Small intestine (tissue), 7 donors: ENCODE data around the gene CNOT11. TPM values are rescaled to one million over a fixed set of nuclear protein-coding genes. Genes with fewer than 3 reads are reported as not detected.

Source experiments
- DNase-seq, 2 donors: peaks; one replicate each; pipeline versions ENCODE4 v3.0.0 to v3.0.0-alpha.2; 2013
- FAIRE-seq: peaks from 2 replicates; lab custom pipeline; 2012; peaks lifted over from hg19 to GRCh38; lab: Jason Lieb, UNC
- H3K27ac ChIP-seq, 3 donors: one replicate each; pipeline ENCODE4 v1.5.1; 2013; ENCODE audit warnings: low read length in 2 of 3, mild to moderate bottlenecking in 2 of 3, control low read depth in 1 of 3, inconsistent platforms in 1 of 3, low read depth in 1 of 3, moderate library complexity in 1 of 3
- H3K27me3 ChIP-seq, 3 donors: one replicate each; pipeline ENCODE4 v1.6.1; 2013; ENCODE audit warnings: low read length in 3 of 3, inconsistent platforms in 1 of 3; ENCODE audit not compliant: control insufficient read depth in 3 of 3, insufficient read depth in 3 of 3
- H3K36me3 ChIP-seq, 3 donors: one replicate each; pipeline ENCODE4 v1.6.1; 2013; ENCODE audit warnings: low read length in 3 of 3, inconsistent platforms in 1 of 3, low read depth in 1 of 3, mild to moderate bottlenecking in 1 of 3, moderate library complexity in 1 of 3; ENCODE audit not compliant: control insufficient read depth in 3 of 3, insufficient read depth in 2 of 3
- H3K4me1 ChIP-seq, 3 donors: one replicate each; pipeline ENCODE4 v1.6.1; 2013; ENCODE audit warnings: low read length in 2 of 3, inconsistent platforms in 1 of 3, low read depth in 1 of 3, mild to moderate bottlenecking in 1 of 3, moderate library complexity in 1 of 3; ENCODE audit not compliant: control insufficient read depth in 3 of 3, insufficient read depth in 2 of 3
- H3K4me3 ChIP-seq, 3 donors: one replicate each; pipeline ENCODE4 v1.5.1; 2013; ENCODE audit warnings: low read length in 3 of 3, control low read depth in 1 of 3, inconsistent platforms in 1 of 3, low read depth in 1 of 3, mild to moderate bottlenecking in 1 of 3, moderate library complexity in 1 of 3
- H3K9me3 ChIP-seq, 2 donors: one replicate each; pipeline ENCODE4 v1.6.1; 2013; ENCODE audit warnings: low read depth in 1 of 2, low read length in 1 of 2; ENCODE audit not compliant: control insufficient read depth in 2 of 2, insufficient read depth in 1 of 2
- WGBS, 3 donors: extraction: QIAGEN DNeasy Blood & Tissue Kit; methylation state at CpG; one replicate each; pipeline ENCODE4 v1.1.7; 2013; 5-methylcytosine and 5-hydroxymethylcytosine counted together
- polyA plus RNA-seq, 4 donors: library from polyadenylated mRNA; stranded (reverse) in 3 of 4; unstranded in 1 of 4; fragments of 200-250 nt in 3 of 4; fragments of 120-200 nt in 1 of 4; gene quantifications; one replicate each; pipeline versions ENCODE4 v1.2.1 to v1.2.3, GENCODE V29; 2013
- donor health status: healthy with polysubstance abuse.
- donor health status: control.
- donor health status: control.
- donor health status: Bipolar disorder and iron deficiency.
- donor health status: healthy.

The CNOT11 gene
- polyA plus RNA-seq, 4 donors = 22.4 to 53.3 (median 27.8) TPM

DNA sequence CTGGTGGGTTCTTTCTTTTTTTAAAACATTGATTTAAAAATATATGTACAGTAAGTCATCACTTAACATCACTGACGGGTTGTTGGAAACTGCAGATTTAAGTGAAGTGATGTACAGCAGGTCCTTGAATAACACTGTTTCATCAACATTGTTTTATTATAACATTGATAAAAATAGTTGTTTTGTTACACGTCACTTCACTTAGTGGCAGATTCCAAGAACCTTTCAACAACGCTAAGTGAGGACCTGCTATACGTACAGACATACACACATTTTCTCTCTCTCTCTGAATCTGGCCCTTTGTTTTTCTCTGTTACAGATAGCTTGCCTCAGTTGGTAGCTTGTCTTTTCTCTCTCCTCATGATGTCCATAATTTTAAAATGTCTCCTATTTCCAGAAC lies 9.5 kb downstream of the CNOT11 start:
- Histone ChIP-seq H3K36me3 (peaks cover 13 to 50% (median 18%) of the 10 kb centered on the region in 3 donors), H3K9me3 (no peaks in the 10 kb centered on the region), H3K4me3 (no peak overlapping the region), H3K27ac (no peak overlapping the region), H3K27me3 (no peaks in the 10 kb centered on the region), H3K4me1 (peaks cover 0 to 10% (median 0%) of the 10 kb centered on the region in 3 donors)
- DNase-seq (no peak), FAIRE-seq (no peak)
- WGBS, 3 donors = 91 to 95% (median 94%) methylated on average over 4 of the region's 4 CpGs

- H3K9me3 ChIP-seq = no peaks in the 10 kb centered on the region
- FAIRE-seq = no peak
- H3K36me3 ChIP-seq = peaks cover 13 to 51% (median 18%) of the 10 kb centered on the region in 3 donors
- peak overlapping the region in 1 of 3 donors; percentile 70 for H3K27ac ChIP-seq
- peak; percentile 22 to 43 for DNase-seq
- peaks cover 0 to 16% (median 0%) of the 10 kb centered on the region in 3 donors for H3K4me1 ChIP-seq
- no peak overlapping the region for H3K4me3 ChIP-seq
- 84 to 93% (median 90%) methylated on average over 1 of the region's 1 CpG for WGBS, 3 donors
- no peaks in the 10 kb centered on the region for H3K27me3 ChIP-seq
These were observed 10.7 kb downstream of the CNOT11 start for GRCh38 chr2:101263377-101263800.

- Histone ChIP-seq H3K27me3 (no peaks in the 10 kb centered on the region), H3K4me1 (peaks cover 0 to 16% (median 0%) of the 10 kb centered on the region in 3 donors), H3K27ac (peak overlapping the region in 1 of 3 donors; percentile 70), H3K36me3 (peaks cover 11 to 45% (median 14%) of the 10 kb centered on the region in 3 donors), H3K9me3 (no peaks in the 10 kb centered on the region), H3K4me3 (no peak overlapping the region)
- 91 to 94% (median 93%) methylated on average over 13 of the region's 13 CpGs for WGBS, 3 donors
- no peak for FAIRE-seq
- DNase-seq = no peak
These were observed 11.8 kb downstream of the CNOT11 start for GRCh38 chr2:101264360-101264939.

GRCh38 chr2:101265893-101266499 lies 13.3 kb downstream of the CNOT11 start:
- Histone ChIP-seq H3K9me3 (no peaks in the 10 kb centered on the region), H3K27me3 (no peaks in the 10 kb centered on the region), H3K36me3 (peaks cover 17 to 43% (median 19%) of the 10 kb centered on the region in 3 donors), H3K4me1 (peaks cover 0 to 16% (median 0%) of the 10 kb centered on the region in 3 donors), H3K4me3 (no peak overlapping the region), H3K27ac (peak overlapping the region in 1 of 3 donors; percentile 55)
- FAIRE-seq = no peak
- DNase-seq = peak; percentile 49 to 84
- 48 to 72% (median 59%) methylated on average over 11 of the region's 11 CpGs for WGBS, 3 donors

DNA sequence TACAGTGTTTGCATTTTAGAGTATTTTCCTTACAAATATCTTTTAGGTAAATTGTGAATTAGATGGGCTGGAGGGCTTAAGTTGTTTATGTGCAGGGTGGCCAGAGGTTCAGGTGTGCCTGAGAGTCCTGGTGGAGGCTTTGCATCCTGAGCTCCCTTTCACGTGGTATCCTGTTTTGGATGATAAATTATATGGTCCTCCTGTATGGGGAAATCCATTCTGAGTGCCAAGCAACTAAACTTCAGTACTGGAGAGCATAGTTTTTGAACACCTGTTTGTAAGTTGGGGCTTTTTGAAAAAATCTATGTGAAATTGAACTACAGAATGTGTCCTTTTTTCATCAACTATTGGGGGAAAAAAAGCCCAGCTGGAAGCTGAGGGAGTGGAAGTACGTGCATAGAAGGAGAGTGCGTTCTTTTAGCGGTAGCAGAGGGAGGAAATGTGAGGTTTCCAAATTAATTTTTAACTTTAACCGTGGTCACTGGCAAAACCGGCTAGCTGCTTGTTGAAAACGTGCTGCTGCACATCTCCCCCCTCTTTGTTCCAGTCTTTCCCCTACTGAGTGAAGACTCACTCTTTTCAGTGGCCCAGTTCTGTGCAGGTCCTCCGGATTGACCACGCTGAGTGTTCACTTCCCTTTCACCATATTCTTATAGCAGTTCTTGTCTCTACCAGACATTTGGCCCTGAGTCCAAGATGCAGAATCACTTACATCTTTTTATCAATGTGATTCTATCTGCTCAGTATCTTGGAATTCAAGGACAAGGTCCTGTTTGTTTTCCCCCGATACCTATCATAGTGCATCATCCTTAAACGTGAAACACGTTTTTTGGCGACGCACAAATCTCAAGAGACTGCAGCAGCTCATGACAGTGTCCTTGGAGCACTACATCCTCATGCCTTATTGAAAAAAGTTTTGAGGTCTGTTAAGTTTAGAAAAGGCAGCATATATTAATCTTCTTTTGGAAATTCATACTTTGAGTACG lies 15.3 kb downstream of the CNOT11 start:
- H3K27me3 ChIP-seq = no peaks in the 10 kb centered on the region
- H3K4me1 ChIP-seq = peaks cover 0 to 16% (median 0%) of the 10 kb centered on the region in 3 donors
- no peak overlapping the region for H3K4me3 ChIP-seq
- peaks cover 10 to 41% (median 19%) of the 10 kb centered on the region in 3 donors for H3K36me3 ChIP-seq
- 53 to 64% (median 53%) methylated on average over 15 of the region's 15 CpGs for WGBS, 3 donors
- FAIRE-seq (no peak), DNase-seq (peak in 1 of 2 donors; percentile 28)
- H3K27ac ChIP-seq = peak overlapping the region in 1 of 3 donors; percentile 7
- H3K9me3 ChIP-seq = no peaks in the 10 kb centered on the region

- WGBS, 3 donors = 88 to 92% (median 90%) methylated on average over 8 of the region's 8 CpGs
- Histone ChIP-seq H3K4me3 (no peak overlapping the region), H3K4me1 (peaks cover 0 to 11% (median 0%) of the 10 kb centered on the region in 3 donors), H3K9me3 (no peaks in the 10 kb centered on the region), H3K27ac (no peak overlapping the region), H3K36me3 (peaks cover 8 to 38% (median 8%) of the 10 kb centered on the region in 3 donors), H3K27me3 (no peaks in the 10 kb centered on the region)
- no peak for DNase-seq
- no peak for FAIRE-seq
These were observed 18.1 kb downstream of the CNOT11 start for GRCh38 chr2:101270700-101271259.

GRCh38 chr2:101272045-101272784 lies 19.5 kb downstream of the CNOT11 start:
- Histone ChIP-seq H3K27me3 (no peaks in the 10 kb centered on the region), H3K36me3 (peaks cover 5 to 32% (median 8%) of the 10 kb centered on the region in 3 donors), H3K27ac (no peak overlapping the region), H3K4me1 (peaks cover 0 to 6% (median 0%) of the 10 kb centered on the region in 3 donors), H3K9me3 (no peaks in the 10 kb centered on the region), H3K4me3 (no peak overlapping the region)
- FAIRE-seq (no peak), DNase-seq (no peak)
- WGBS, 3 donors = 39 to 61% (median 39%) methylated on average over 3 of the region's 3 CpGs
